Calu3 (cell line): ENCODE results near the gene RPL14. TPM values are rescaled to one million over a fixed set of nuclear protein-coding genes. Genes with fewer than 3 reads are reported as not detected.

Experiments used
- BruUV-seq: library from RNA; stranded (reverse); fragments of 400-500 nt; replicated peaks from 2 replicates; lab custom pipeline; 2021; lab: Mats Ljungman, UMichigan
- CTCF ChIA-PET: fragments of 300-600 bp; sonication (Branson Sonifier 250); formaldehyde crosslinking; loops from one replicate; lab custom pipeline; 2022; ENCODE audit warnings: antibody characterized with exemption; lab: Charles Lee
- DNase-seq: peaks from one replicate; pipeline ENCODE4 v3.0.0; 2022
- H3K27ac Mint-ChIP-seq: one replicate; pipeline ENCODE4 v1.8.0; 2022; ENCODE audit warnings: mixed read lengths; ENCODE audit not compliant: unreplicated experiment
- H3K27me3 Mint-ChIP-seq: one replicate; pipeline ENCODE4 v1.8.0; 2022; ENCODE audit warnings: mixed read lengths; ENCODE audit not compliant: unreplicated experiment
- H3K36me3 Mint-ChIP-seq: one replicate; pipeline ENCODE4 v1.8.0; 2022; ENCODE audit warnings: mild to moderate bottlenecking, moderate library complexity, mixed read lengths; ENCODE audit not compliant: insufficient read depth, unreplicated experiment
- H3K4me1 Mint-ChIP-seq: one replicate; pipeline ENCODE4 v1.8.0; 2022; ENCODE audit warnings: mild to moderate bottlenecking, low read depth, mixed read lengths; ENCODE audit not compliant: unreplicated experiment
- H3K4me3 Mint-ChIP-seq: one replicate; pipeline ENCODE4 v1.8.0; 2022; ENCODE audit warnings: mild to moderate bottlenecking, low read depth, moderate library complexity, mixed read lengths; ENCODE audit not compliant: unreplicated experiment
- H3K9me3 Mint-ChIP-seq: one replicate; pipeline ENCODE4 v1.8.0; 2022; ENCODE audit warnings: low read depth, mixed read lengths; ENCODE audit not compliant: unreplicated experiment
- CTCF ChIP-seq: fragments of 200-600 bp; IDR thresholded peaks from one replicate; pipeline ENCODE4 v1.8.0; 2022; ENCODE audit warnings: antibody characterized with exemption; ENCODE audit not compliant: unreplicated experiment
- intact Hi-C: fragments of 100-400 bp; cut with micrococcal nuclease; formaldehyde crosslinking; loops from one replicate; pipeline ENCODE4 v1.10.0; 2022; ENCODE audit not compliant: unreplicated experiment
- total RNA-seq: library from RNA; stranded (reverse); gene quantifications from 2 replicates; pipeline ENCODE4 v1.2.3, GENCODE V29; 2022

RPL14 gene
- total RNA-seq, 1 experiment from 2014 or later, result 1,349 TPM

- CTCF ChIA-PET, result no interaction called here
- Mint-ChIP-seq H3K27me3 (no peaks in the 10 kb centered on the region), H3K4me1 (no peaks in the 10 kb centered on the region), H3K27ac (no peak overlapping the region), H3K4me3 (no peak overlapping the region), H3K9me3 (peaks cover 5% of the 10 kb centered on the region), H3K36me3 (no peaks in the 10 kb centered on the region)
- intact Hi-C loops, result no loop called here
- no TSS peak for BruUV-seq
- DNase-seq, result no peak
- TF ChIP-seq CTCF, result no peak
Measured at GRCh38 chr3:40487172-40487571, 30.0 kb downstream of the RPL14 start.

- TF ChIP-seq CTCF, result no peak
- Mint-ChIP-seq H3K27ac (no peak overlapping the region), H3K27me3 (no peaks in the 10 kb centered on the region), H3K36me3 (no peaks in the 10 kb centered on the region), H3K4me3 (no peak overlapping the region), H3K9me3 (peaks cover 5% of the 10 kb centered on the region), H3K4me1 (no peaks in the 10 kb centered on the region)
- BruUV-seq, result no TSS peak
- CTCF ChIA-PET, result no interaction called here
- intact Hi-C loops, result no loop called here
- no peak for DNase-seq
Measured at GRCh38 chr3:40490916-40491315, 33.8 kb downstream of the RPL14 start.

GRCh38 chr3:40494698-40495097, 37.6 kb downstream of the RPL14 start:
- CTCF ChIA-PET, result no interaction called here
- no peak for DNase-seq
- Mint-ChIP-seq H3K36me3 (no peaks in the 10 kb centered on the region), H3K27ac (no peak overlapping the region), H3K27me3 (no peaks in the 10 kb centered on the region), H3K4me1 (no peaks in the 10 kb centered on the region), H3K4me3 (no peak overlapping the region), H3K9me3 (no peaks in the 10 kb centered on the region)
- no TSS peak for BruUV-seq
- no peak for TF ChIP-seq CTCF
- intact Hi-C loops, result no loop called here

GRCh38 chr3:40497288-40497687, 40.1 kb downstream of the RPL14 start:
- no peaks in the 10 kb centered on the region for H3K27me3 Mint-ChIP-seq
- no peaks in the 10 kb centered on the region for H3K9me3 Mint-ChIP-seq
- DNase-seq, result no peak
- intact Hi-C loops, result no loop called here
- no peak overlapping the region for H3K27ac Mint-ChIP-seq
- no TSS peak for BruUV-seq
- H3K4me3 Mint-ChIP-seq, result no peak overlapping the region
- CTCF ChIA-PET, result no interaction called here
- TF ChIP-seq CTCF, result no peak
- no peaks in the 10 kb centered on the region for H3K36me3 Mint-ChIP-seq
- no peaks in the 10 kb centered on the region for H3K4me1 Mint-ChIP-seq
